ENCODE data around the gene TTC23.

TTC23 gene

DNA sequence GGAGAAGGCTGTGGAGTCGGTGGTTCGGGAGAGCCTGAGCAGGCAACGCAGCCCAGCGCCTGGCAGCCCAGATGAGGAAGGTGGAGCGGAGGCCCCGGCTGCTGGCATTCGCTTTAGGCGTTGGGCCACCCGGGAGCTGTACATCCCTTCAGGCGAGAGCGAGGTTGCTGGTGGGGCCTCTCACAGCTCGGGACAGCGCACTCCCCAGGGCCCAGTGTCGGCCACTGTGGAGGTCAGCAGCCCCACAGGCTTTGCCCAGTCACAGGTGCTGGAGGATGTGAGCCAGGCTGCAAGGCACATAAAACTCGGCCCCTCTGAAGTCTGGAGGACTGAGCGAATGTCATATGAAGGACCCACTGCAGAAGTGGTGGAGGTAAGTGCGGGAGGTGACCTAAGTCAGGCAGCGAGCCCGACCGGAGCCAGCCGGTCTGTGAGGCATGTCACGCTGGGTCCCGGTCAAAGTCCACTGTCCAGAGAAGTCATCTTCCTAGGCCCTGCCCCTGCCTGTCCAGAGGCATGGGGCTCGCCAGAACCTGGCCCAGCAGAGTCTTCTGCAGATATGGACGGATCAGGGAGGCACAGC is 117.8 kb downstream of the TTC23 start:
- Mint-ChIP-seq H3K27me3 (no peaks in the 10 kb centered on the region), H3K27ac (no peak overlapping the region), H3K36me3 (no peaks in the 10 kb centered on the region), H3K4me1 (ENCODE audit: low read depth) (no peaks in the 10 kb centered on the region), H3K4me3 (no peak overlapping the region), H3K9me3 (ENCODE audit: low read depth) (no peaks in the 10 kb centered on the region)

DNA sequence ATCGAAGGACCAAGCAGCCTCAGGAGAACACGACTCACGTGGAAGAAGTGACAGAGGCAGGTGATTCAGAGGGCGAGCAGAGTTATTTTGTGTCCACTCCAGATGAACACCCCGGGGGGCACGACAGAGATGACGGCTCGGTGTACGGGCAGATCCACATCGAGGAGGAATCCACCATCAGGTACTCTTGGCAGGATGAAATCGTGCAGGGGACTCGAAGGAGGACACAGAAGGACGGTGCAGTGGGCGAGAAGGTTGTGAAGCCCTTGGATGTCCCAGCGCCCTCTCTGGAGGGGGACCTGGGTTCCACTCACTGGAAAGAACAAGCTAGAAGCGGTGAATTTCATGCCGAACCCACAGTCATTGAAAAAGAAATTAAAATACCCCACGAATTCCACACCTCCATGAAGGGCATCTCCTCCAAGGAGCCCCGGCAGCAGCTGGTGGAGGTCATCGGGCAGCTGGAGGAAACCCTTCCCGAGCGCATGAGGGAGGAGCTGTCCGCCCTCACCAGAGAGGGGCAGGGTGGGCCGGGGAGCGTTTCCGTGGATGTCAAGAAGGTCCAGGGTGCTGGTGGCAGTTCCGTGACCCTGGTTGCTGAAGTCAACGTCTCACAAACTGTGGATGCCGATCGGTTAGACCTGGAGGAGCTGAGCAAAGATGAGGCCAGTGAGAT is 118.5 kb downstream of the TTC23 start:
- H3K27ac Mint-ChIP-seq, result no peak overlapping the region
- H3K9me3 Mint-ChIP-seq (ENCODE audit: low read depth), result no peaks in the 10 kb centered on the region
- no peaks in the 10 kb centered on the region for H3K36me3 Mint-ChIP-seq
- H3K4me1 Mint-ChIP-seq (ENCODE audit: low read depth), result no peaks in the 10 kb centered on the region
- no peak overlapping the region for H3K4me3 Mint-ChIP-seq
- no peaks in the 10 kb centered on the region for H3K27me3 Mint-ChIP-seq

DNA sequence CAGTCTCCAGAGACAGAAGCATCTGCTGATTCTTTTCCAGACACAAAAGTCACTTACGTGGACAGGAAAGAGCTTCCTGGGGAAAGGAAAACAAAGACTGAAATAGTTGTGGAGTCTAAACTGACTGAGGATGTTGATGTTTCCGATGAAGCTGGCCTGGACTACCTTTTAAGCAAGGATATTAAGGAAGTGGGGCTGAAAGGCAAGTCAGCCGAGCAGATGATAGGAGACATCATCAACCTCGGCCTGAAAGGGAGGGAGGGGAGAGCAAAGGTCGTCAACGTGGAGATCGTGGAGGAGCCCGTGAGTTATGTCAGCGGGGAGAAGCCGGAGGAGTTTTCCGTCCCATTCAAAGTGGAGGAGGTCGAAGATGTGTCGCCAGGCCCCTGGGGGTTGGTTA is 119.1 kb downstream of the TTC23 start:
- no peaks in the 10 kb centered on the region for H3K27me3 Mint-ChIP-seq
- H3K4me3 Mint-ChIP-seq, result no peak overlapping the region
- no peaks in the 10 kb centered on the region for H3K9me3 Mint-ChIP-seq (ENCODE audit: low read depth)
- no peak overlapping the region for H3K27ac Mint-ChIP-seq
- no peaks in the 10 kb centered on the region for H3K4me1 Mint-ChIP-seq (ENCODE audit: low read depth)
- H3K36me3 Mint-ChIP-seq, result no peaks in the 10 kb centered on the region

DNA sequence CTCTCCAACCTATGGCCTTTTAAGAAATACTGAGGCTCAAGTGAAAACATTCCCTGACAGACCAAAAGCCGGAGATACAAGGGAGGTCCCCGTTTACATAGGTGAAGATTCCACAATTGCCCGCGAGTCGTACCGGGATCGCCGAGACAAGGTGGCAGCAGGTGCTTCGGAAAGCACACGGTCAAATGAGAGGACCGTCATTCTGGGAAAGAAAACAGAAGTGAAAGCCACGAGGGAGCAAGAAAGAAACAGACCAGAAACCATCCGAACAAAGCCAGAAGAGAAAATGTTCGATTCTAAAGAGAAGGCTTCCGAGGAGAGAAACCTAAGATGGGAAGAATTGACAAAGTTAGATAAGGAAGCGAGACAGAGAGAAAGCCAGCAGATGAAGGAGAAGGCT is 119.7 kb downstream of the TTC23 start:
- Mint-ChIP-seq H3K4me3 (no peak overlapping the region), H3K27ac (no peak overlapping the region), H3K27me3 (no peaks in the 10 kb centered on the region), H3K36me3 (no peaks in the 10 kb centered on the region), H3K9me3 (ENCODE audit: low read depth) (no peaks in the 10 kb centered on the region), H3K4me1 (ENCODE audit: low read depth) (no peaks in the 10 kb centered on the region)

DNA sequence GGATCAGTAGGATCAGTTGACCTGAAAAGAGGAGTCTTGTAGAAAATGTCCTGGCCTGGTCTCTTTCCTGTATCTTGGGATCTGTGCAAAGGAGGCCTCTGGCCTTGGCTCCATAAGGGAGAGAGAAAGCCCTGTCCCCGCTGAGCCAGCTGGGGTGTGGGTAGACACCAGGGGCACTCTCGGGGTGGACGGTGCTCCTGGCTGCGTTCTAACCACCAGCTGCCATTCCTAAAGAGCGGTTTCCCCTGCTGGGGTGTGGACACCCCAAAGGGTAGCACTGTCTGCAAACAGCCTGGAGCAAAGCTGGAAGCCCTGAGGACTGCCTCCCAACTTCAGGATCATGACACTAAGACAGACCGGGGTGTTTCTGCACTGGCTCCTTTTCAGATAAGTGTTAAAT is 121.0 kb downstream of the TTC23 start:
- Mint-ChIP-seq H3K4me1 (ENCODE audit: low read depth) (no peaks in the 10 kb centered on the region), H3K9me3 (ENCODE audit: low read depth) (no peaks in the 10 kb centered on the region), H3K4me3 (no peak overlapping the region), H3K27me3 (peaks cover 2% of the 10 kb centered on the region), H3K36me3 (no peaks in the 10 kb centered on the region), H3K27ac (no peak overlapping the region)

DNA sequence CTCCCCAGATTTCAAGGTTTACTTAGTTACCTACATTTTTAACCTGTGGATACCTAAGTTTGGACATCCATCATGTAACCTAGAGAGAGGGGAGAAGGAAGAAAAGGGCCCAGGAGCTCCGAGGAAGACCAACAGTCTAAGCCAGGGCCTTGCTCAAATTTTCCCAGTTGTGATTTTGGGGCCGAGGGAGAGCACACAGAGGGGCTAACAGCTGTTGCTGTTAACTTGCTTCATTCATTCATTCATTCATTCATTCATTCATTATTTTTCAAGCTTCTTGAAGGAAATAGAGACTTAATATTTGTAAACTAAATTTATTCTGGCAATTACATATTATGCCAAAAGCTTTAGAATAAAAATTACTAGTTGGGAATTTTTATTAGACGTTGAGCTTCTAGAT is 121.6 kb downstream of the TTC23 start:
- no peaks in the 10 kb centered on the region for H3K4me1 Mint-ChIP-seq (ENCODE audit: low read depth)
- no peak overlapping the region for H3K27ac Mint-ChIP-seq
- peaks cover 2% of the 10 kb centered on the region for H3K27me3 Mint-ChIP-seq
- H3K9me3 Mint-ChIP-seq (ENCODE audit: low read depth), result no peaks in the 10 kb centered on the region
- H3K4me3 Mint-ChIP-seq, result no peak overlapping the region
- no peaks in the 10 kb centered on the region for H3K36me3 Mint-ChIP-seq

DNA sequence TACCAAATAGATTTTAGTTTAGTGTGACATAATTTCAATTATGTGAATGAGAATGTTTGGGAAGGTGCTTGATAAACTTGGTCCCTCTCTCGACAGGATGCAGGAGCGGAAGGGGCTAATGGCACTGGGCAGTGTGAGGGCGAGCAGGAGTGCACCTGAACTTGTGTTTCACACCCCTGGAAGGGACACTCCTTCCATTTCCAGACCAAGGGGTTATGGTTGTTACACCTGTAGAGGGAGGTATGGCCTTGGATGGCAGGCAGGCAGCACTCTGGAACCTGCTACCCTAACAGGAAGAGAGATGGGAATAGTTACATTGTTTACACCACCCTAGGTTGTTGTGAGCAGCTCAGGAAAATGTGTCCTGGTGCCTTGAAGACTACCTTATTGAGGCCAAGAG is 122.5 kb downstream of the TTC23 start:
- Mint-ChIP-seq H3K36me3 (no peaks in the 10 kb centered on the region), H3K27me3 (peaks cover 2% of the 10 kb centered on the region), H3K9me3 (ENCODE audit: low read depth) (no peaks in the 10 kb centered on the region), H3K4me3 (no peak overlapping the region), H3K27ac (no peak overlapping the region), H3K4me1 (ENCODE audit: low read depth) (no peaks in the 10 kb centered on the region)

DNA sequence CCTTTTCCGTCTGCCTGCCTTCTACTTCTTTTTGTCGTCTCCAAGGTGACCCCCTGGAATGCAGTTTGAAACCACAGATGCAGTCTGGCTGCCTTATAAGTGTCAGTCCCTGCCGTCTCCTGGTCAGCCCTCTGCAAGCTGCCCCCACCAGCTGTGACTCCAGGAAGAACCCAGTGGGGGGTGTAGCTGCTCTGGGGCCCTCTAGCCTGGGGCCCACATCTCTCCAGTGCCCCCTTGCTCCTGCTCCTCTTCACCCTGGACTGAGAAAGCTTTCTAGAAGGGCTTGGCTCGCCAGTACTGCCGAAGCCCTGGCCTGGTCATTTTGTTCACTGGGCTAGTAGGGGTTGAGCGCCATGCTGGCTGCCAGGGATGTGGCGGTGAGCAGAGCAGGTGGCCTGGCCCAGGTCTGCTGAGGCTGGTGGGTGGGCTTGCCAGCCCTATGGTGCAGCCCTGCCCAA is 123.2 kb downstream of the TTC23 start:
- H3K36me3 Mint-ChIP-seq, result no peaks in the 10 kb centered on the region
- no peaks in the 10 kb centered on the region for H3K4me1 Mint-ChIP-seq (ENCODE audit: low read depth)
- no peak overlapping the region for H3K4me3 Mint-ChIP-seq
- H3K27ac Mint-ChIP-seq, result no peak overlapping the region
- peaks cover 2% of the 10 kb centered on the region for H3K27me3 Mint-ChIP-seq
- H3K9me3 Mint-ChIP-seq (ENCODE audit: low read depth), result no peaks in the 10 kb centered on the region

DNA sequence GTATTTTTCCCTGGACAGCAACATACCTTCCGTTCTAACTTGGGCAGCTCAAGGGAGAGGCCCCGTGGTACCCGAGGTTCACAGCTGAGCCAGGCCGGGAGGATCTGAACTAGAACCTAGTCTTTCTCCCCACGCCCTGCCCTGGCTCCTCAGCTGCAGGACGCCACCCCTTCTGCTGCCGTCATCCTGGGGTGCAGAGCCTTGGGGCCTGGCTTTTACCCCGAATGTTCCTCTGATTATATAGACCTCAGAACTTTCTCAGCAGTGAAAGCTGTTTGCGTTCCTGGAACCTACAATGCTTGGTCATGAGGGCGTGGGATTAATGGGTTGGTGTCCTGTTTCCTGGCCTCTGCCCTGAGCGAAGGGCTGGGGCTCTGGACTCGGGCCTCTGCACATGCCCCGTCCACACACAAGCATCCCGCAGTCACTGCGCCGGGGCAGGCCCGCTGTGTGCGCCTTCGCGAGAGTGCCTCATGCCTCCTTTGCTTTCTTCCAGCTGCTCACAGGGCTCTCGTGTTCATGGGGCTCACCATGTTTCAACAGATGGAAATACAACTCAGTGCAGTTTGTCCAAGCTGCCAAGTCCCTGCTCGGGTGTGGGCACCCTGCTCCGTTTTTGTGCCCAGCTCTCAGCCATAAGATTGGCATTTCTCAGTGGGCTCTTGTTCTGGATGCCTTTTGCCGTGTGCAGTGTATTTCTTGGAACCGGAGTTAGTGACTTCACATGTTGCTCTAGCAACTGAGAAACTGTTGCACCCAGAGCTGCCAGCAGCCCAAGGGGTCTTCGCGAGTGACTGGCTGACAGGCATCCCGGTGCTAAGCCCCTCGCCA is 124.1 kb downstream of the TTC23 start:
- peaks cover 2% of the 10 kb centered on the region for H3K27me3 Mint-ChIP-seq

DNA sequence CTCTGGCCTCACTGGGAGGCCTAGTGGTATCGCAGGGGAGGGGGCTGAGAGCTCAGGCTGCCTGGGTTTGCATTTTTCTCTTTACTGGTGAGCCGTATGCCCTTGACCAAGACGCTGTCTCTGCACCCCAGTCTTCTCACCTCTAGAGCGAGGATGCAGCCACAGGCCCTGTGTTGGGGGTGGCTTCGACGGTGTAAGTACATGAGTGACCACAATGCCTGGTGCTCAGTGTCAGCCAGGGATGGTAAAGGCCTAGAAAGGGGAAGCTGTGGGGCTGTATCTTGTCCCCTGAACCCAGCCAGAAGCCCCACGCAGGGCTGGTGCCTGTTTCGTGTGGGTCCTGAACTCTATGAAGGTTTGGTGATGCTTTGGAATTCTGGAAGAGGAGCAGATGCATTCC is 124.7 kb downstream of the TTC23 start:
- Mint-ChIP-seq H3K4me3 (no peak overlapping the region), H3K27me3 (peaks cover 2% of the 10 kb centered on the region), H3K36me3 (no peaks in the 10 kb centered on the region), H3K4me1 (ENCODE audit: low read depth) (no peaks in the 10 kb centered on the region), H3K9me3 (ENCODE audit: low read depth) (no peaks in the 10 kb centered on the region), H3K27ac (no peak overlapping the region)

More for the DNA sequence above, 124.1 kb downstream of the TTC23 start:
- Mint-ChIP-seq H3K36me3 (no peaks in the 10 kb centered on the region), H3K4me3 (no peak overlapping the region), H3K27ac (no peak overlapping the region), H3K4me1 (ENCODE audit: low read depth) (no peaks in the 10 kb centered on the region), H3K9me3 (ENCODE audit: low read depth) (no peaks in the 10 kb centered on the region)

DNA sequence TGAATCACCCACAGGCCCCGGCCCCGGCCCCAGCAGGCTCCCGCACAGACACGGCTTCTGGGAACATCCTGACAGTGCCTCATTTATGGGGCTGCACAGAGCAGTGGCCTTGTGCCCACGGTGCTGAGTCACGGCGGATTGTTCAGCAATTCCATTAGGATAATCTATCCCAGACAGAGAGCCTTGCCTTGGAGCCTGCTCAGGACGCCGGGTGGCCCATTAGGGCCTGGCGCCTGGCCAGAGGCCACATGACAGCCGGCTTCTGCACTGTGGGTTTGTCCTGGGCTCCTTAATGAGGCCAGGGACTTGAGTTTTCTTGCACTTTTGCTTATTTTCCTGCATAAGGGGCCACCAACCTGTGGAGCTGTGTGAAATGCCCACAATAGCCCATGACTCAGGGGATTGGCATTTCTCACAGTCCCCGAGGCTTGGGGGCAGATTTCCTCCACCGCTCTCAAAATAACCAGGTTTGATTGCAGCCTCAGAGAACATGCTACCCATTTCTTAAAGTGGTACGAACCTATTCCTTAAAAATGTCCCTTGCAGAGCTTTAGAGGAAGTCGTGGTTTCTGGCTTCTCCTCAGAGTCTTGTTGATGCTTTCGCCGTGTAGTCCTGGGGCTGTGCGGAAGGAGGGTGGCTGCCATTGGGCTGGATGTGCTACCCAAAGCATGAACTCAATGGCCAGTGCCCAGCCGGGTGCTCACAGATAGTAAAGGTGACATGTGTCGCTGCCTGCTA is 125.5 kb downstream of the TTC23 start:
- Mint-ChIP-seq H3K27ac (no peak overlapping the region), H3K27me3 (peaks cover 2% of the 10 kb centered on the region), H3K4me1 (ENCODE audit: low read depth) (no peaks in the 10 kb centered on the region), H3K4me3 (no peak overlapping the region), H3K9me3 (ENCODE audit: low read depth) (no peaks in the 10 kb centered on the region), H3K36me3 (no peaks in the 10 kb centered on the region)

DNA sequence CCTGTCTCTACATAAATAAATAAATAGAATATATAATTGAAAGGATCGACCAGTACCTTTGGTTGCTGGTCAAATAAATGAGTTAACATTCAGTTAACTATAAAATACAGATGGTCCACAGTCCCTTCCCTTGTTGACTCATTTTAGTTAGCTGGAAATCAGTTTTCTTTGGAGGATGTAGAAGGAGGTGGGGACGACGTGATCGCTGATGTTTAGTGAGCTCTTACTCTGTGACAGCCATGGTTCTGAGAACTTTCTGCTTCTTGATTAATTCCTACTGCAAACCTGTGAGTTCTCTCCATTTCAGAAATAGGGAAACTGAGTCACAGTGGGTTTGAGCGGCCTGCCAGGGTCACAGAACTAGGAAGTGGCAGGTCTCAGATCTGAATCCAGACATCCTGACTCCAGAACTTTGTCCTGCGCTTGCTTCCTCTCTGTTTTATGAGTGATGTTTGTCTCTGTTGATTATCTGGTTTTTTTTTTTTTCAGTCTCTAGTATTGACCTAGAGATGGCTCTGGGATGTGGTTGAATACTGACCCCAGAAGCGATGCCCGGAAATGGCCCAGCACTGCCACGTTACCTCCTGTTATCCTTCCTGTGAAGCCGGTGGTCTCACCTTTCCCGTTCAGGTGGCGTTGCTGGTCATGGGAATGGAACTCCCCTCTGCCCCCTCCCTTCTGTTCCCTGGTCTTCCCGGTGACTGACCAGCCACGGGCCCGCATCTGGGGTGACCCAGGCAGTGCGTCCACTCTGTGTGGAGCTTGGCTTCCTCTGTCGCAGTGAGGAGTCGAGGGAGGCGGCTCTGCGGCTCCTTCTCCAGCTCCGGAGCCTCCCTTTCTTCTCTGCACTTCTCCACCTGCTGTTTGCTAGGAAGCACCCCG is 126.3 kb downstream of the TTC23 start:
- Mint-ChIP-seq H3K4me1 (ENCODE audit: low read depth) (no peaks in the 10 kb centered on the region), H3K4me3 (no peak overlapping the region), H3K9me3 (ENCODE audit: low read depth) (no peaks in the 10 kb centered on the region), H3K27ac (no peak overlapping the region), H3K27me3 (peaks cover 2% of the 10 kb centered on the region), H3K36me3 (no peaks in the 10 kb centered on the region)

DNA sequence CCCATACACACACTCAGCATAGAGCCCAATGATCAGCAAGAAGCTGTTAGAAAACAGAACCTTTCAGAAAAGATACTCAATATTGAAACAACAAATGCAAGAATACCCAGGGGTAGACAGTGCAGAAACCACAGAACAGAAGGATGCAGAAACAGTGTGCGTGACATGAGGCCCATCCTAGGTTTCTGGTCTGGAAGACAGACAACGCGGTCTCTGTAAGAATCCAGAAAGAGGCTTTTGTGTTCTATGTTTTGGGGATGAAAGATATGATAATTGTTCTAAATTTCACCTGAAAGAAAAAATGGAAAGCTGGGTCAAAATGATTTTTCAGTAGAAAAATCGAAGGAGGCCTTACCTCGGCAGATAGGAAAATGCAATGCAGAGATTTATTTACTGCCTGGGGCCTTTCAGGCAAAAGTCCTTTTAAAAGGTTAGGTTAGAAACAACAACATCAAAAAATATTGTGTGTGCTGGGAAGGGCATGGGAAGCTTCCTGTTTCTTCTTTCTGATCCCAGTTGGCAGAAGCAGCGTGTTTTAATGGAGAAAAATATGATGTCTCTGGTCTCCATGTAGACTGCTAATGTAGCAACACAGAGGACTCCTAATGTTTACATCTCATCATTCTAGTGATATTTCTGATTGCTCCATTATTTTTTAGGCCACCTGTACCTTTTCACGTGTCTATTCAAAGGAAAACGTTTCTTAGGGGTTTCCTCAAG is 127.5 kb downstream of the TTC23 start:
- peaks cover 2% of the 10 kb centered on the region for H3K27me3 Mint-ChIP-seq
- no peak overlapping the region for H3K27ac Mint-ChIP-seq
- peaks cover 1% of the 10 kb centered on the region for H3K36me3 Mint-ChIP-seq
- H3K4me3 Mint-ChIP-seq, result no peak overlapping the region
- H3K9me3 Mint-ChIP-seq (ENCODE audit: low read depth), result no peaks in the 10 kb centered on the region
- no peaks in the 10 kb centered on the region for H3K4me1 Mint-ChIP-seq (ENCODE audit: low read depth)

DNA sequence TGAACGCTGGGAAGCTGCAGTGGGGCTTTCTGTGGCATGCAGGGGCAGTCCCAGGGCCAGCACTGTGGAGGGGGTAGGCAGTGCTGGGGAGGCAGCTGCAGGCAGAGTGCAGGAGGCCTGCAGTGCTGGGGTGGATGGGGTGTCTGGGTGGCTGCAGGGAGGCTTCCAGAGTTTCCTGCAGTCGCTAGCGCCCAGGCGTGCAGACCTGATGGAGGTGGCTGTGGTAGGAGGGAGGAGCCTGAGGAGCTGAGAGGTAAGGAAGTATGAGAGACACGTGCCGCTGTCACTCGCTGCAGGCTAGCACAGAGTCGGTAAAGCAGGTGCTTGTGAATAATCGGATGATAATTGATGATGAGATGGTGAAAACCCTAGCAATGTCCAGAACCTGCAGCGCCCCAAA is 128.2 kb downstream of the TTC23 start:
- Mint-ChIP-seq H3K4me3 (no peak overlapping the region), H3K4me1 (ENCODE audit: low read depth) (no peaks in the 10 kb centered on the region), H3K27ac (no peak overlapping the region), H3K27me3 (peaks cover 2% of the 10 kb centered on the region), H3K36me3 (peaks cover 2% of the 10 kb centered on the region), H3K9me3 (ENCODE audit: low read depth) (no peaks in the 10 kb centered on the region)

All from activated naive CD8-positive, alpha-beta T cell (primary cell).